WTC11 (cell line): ENCODE measurements around the gene CRADD.

Experiments used
- FOXJ3 ChIP-seq: sonication (generic); formaldehyde crosslinking; IDR thresholded peaks from 2 replicates; pipeline ENCODE4 v1.9.0; 2021; ENCODE audit warnings: missing genetic modification reagents, mild to moderate bottlenecking, borderline replicate concordance
- FOXK1 ChIP-seq: sonication (generic); formaldehyde crosslinking; IDR thresholded peaks from 2 replicates; pipeline ENCODE4 v1.8.0; 2022; ENCODE audit warnings: mild to moderate bottlenecking, moderate library complexity, missing genetic modification reagents
- TCF7 ChIP-seq: sonication (generic); formaldehyde crosslinking; IDR thresholded peaks from 2 replicates; pipeline ENCODE4 v1.8.0; 2022; ENCODE audit warnings: mild to moderate bottlenecking, low read depth, missing genetic modification reagents, moderate library complexity
- ZBTB21 ChIP-seq: sonication (generic); formaldehyde crosslinking; IDR thresholded peaks from 2 replicates; pipeline ENCODE4 v1.8.1; 2023; ENCODE audit warnings: mild to moderate bottlenecking, missing genetic modification reagents, borderline replicate concordance
- ZNF423 ChIP-seq: fragments of 250-450 bp; sonication (Bioruptor Pico); IDR thresholded peaks from 2 replicates; pipeline ENCODE4 v2.1.2; 2022; ENCODE audit warnings: mild to moderate bottlenecking, moderate library complexity
- TF ChIP-seq, protein P1 (sequence below): fragments of 250-450 bp; sonication (Bioruptor Pico); IDR thresholded peaks from 2 replicates; pipeline ENCODE4 v1.9.0; 2021; ENCODE audit warnings: mild to moderate bottlenecking, borderline replicate concordance
- TF ChIP-seq, protein P2 (sequence below): fragments of 200-600 bp; IDR thresholded peaks from 2 replicates; pipeline ENCODE4 v1.8.0; 2022; ENCODE audit warnings: antibody characterized with exemption
- TF ChIP-seq, protein P3 (sequence below): sonication (generic); formaldehyde crosslinking; IDR thresholded peaks from 2 replicates; pipeline ENCODE4 v1.8.1; 2022; ENCODE audit warnings: mild to moderate bottlenecking, moderate library complexity, missing genetic modification reagents
- TF ChIP-seq, protein P4 (sequence below): sonication (generic); formaldehyde crosslinking; IDR thresholded peaks from 2 replicates; pipeline ENCODE4 v1.8.1; 2022; ENCODE audit warnings: mild to moderate bottlenecking, missing genetic modification reagents, moderate library complexity, borderline replicate concordance
- TF ChIP-seq, protein P5 (sequence below): sonication (generic); formaldehyde crosslinking; IDR thresholded peaks from 2 replicates; pipeline ENCODE4 v1.8.1; 2023; ENCODE audit warnings: mild to moderate bottlenecking, missing genetic modification reagents

DNA sequence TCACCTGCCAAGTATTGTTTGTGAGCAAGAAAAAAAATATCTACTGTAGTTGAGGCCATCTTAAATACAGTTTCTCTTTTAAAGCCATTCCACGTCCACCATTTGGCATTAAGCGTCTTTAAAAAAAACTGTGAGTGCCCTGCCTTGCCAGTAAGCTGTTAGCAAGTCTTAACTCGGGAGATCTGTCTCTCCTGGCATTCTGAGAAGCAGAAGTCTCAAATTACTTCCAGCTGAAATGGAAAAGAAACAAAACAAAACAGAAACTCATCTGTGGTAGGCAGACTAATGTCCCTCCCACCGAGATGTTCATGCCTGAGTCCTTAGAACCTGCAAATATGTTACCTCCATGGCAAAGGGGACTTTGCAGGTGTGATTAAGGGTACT is 126.2 kb downstream of the CRADD start:
- no peak for TF ChIP-seq ZBTB21
- TF ChIP-seq, protein P1, sequence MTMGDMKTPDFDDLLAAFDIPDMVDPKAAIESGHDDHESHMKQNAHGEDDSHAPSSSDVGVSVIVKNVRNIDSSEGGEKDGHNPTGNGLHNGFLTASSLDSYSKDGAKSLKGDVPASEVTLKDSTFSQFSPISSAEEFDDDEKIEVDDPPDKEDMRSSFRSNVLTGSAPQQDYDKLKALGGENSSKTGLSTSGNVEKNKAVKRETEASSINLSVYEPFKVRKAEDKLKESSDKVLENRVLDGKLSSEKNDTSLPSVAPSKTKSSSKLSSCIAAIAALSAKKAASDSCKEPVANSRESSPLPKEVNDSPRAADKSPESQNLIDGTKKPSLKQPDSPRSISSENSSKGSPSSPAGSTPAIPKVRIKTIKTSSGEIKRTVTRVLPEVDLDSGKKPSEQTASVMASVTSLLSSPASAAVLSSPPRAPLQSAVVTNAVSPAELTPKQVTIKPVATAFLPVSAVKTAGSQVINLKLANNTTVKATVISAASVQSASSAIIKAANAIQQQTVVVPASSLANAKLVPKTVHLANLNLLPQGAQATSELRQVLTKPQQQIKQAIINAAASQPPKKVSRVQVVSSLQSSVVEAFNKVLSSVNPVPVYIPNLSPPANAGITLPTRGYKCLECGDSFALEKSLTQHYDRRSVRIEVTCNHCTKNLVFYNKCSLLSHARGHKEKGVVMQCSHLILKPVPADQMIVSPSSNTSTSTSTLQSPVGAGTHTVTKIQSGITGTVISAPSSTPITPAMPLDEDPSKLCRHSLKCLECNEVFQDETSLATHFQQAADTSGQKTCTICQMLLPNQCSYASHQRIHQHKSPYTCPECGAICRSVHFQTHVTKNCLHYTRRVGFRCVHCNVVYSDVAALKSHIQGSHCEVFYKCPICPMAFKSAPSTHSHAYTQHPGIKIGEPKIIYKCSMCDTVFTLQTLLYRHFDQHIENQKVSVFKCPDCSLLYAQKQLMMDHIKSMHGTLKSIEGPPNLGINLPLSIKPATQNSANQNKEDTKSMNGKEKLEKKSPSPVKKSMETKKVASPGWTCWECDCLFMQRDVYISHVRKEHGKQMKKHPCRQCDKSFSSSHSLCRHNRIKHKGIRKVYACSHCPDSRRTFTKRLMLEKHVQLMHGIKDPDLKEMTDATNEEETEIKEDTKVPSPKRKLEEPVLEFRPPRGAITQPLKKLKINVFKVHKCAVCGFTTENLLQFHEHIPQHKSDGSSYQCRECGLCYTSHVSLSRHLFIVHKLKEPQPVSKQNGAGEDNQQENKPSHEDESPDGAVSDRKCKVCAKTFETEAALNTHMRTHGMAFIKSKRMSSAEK, result no peak
- TF ChIP-seq, protein P2, sequence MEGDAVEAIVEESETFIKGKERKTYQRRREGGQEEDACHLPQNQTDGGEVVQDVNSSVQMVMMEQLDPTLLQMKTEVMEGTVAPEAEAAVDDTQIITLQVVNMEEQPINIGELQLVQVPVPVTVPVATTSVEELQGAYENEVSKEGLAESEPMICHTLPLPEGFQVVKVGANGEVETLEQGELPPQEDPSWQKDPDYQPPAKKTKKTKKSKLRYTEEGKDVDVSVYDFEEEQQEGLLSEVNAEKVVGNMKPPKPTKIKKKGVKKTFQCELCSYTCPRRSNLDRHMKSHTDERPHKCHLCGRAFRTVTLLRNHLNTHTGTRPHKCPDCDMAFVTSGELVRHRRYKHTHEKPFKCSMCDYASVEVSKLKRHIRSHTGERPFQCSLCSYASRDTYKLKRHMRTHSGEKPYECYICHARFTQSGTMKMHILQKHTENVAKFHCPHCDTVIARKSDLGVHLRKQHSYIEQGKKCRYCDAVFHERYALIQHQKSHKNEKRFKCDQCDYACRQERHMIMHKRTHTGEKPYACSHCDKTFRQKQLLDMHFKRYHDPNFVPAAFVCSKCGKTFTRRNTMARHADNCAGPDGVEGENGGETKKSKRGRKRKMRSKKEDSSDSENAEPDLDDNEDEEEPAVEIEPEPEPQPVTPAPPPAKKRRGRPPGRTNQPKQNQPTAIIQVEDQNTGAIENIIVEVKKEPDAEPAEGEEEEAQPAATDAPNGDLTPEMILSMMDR, result no peak
- TF ChIP-seq FOXK1, result no peak
- TF ChIP-seq, protein P3, sequence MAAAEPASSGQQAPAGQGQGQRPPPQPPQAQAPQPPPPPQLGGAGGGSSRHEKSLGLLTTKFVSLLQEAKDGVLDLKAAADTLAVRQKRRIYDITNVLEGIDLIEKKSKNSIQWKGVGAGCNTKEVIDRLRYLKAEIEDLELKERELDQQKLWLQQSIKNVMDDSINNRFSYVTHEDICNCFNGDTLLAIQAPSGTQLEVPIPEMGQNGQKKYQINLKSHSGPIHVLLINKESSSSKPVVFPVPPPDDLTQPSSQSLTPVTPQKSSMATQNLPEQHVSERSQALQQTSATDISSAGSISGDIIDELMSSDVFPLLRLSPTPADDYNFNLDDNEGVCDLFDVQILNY (CRISPR knock-in tag), result no peak
- TF ChIP-seq, protein P4, sequence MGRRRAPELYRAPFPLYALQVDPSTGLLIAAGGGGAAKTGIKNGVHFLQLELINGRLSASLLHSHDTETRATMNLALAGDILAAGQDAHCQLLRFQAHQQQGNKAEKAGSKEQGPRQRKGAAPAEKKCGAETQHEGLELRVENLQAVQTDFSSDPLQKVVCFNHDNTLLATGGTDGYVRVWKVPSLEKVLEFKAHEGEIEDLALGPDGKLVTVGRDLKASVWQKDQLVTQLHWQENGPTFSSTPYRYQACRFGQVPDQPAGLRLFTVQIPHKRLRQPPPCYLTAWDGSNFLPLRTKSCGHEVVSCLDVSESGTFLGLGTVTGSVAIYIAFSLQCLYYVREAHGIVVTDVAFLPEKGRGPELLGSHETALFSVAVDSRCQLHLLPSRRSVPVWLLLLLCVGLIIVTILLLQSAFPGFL (CRISPR knock-in tag), result no peak
- TF ChIP-seq TCF7 (CRISPR knock-in tag), result no peak
- TF ChIP-seq FOXJ3, result no peak
- TF ChIP-seq ZNF423 (CRISPR knock-in tag), result no peak
- TF ChIP-seq, protein P5, sequence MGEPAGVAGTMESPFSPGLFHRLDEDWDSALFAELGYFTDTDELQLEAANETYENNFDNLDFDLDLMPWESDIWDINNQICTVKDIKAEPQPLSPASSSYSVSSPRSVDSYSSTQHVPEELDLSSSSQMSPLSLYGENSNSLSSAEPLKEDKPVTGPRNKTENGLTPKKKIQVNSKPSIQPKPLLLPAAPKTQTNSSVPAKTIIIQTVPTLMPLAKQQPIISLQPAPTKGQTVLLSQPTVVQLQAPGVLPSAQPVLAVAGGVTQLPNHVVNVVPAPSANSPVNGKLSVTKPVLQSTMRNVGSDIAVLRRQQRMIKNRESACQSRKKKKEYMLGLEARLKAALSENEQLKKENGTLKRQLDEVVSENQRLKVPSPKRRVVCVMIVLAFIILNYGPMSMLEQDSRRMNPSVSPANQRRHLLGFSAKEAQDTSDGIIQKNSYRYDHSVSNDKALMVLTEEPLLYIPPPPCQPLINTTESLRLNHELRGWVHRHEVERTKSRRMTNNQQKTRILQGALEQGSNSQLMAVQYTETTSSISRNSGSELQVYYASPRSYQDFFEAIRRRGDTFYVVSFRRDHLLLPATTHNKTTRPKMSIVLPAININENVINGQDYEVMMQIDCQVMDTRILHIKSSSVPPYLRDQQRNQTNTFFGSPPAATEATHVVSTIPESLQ (CRISPR knock-in tag), result no peak
